NCI-H774 (cell line): ENCODE results near the gene ZDHHC14.

Experiments used
- DNase-seq: peaks from one replicate; lab custom pipeline; 2025; lab: John Stamatoyannopoulos, UW

ZDHHC14 gene

GRCh38 chr6:157668713-157669112 is 287.7 kb downstream of the ZDHHC14 start:
- no peak for DNase-seq

GRCh38 chr6:157669323-157669722 is 288.3 kb downstream of the ZDHHC14 start:
- no peak for DNase-seq

GRCh38 chr6:157669747-157670216 is 288.8 kb downstream of the ZDHHC14 start:
- no peak for DNase-seq

GRCh38 chr6:157670466-157671186 is 289.6 kb downstream of the ZDHHC14 start:
- no peak for DNase-seq

GRCh38 chr6:157672726-157673412 is 291.9 kb downstream of the ZDHHC14 start:
- no peak for DNase-seq

- no peak for DNase-seq
Measured at GRCh38 chr6:157673596-157673995, 292.6 kb downstream of the ZDHHC14 start.

- no peak for DNase-seq
Measured at GRCh38 chr6:157674061-157674460, 293.1 kb downstream of the ZDHHC14 start.

GRCh38 chr6:157675831-157676230 is 294.8 kb downstream of the ZDHHC14 start:
- DNase-seq, result no peak

GRCh38 chr6:157676241-157676640 is 295.3 kb downstream of the ZDHHC14 start:
- no peak for DNase-seq

GRCh38 chr6:157677235-157677634 is 296.2 kb downstream of the ZDHHC14 start:
- no peak for DNase-seq

GRCh38 chr6:157679605-157680580 is 298.9 kb downstream of the ZDHHC14 start:
- no peak for DNase-seq

- DNase-seq, result no peak
Measured at GRCh38 chr6:157681041-157681650, 300.2 kb downstream of the ZDHHC14 start.

GRCh38 chr6:157682856-157683481 is 302.0 kb downstream of the ZDHHC14 start:
- no peak for DNase-seq

GRCh38 chr6:157683707-157684106 is 302.7 kb downstream of the ZDHHC14 start:
- no peak for DNase-seq

- DNase-seq, result no peak
Measured at GRCh38 chr6:157684620-157685299, 303.8 kb downstream of the ZDHHC14 start.

- DNase-seq, result no peak
Measured at GRCh38 chr6:157685596-157686280, 304.7 kb downstream of the ZDHHC14 start.

- DNase-seq, result no peak
Measured at GRCh38 chr6:157688275-157688959, 307.4 kb downstream of the ZDHHC14 start.

GRCh38 chr6:157688960-157689599 is 308.1 kb downstream of the ZDHHC14 start:
- DNase-seq, result peak; percentile 14

- DNase-seq, result no peak
Measured at GRCh38 chr6:157689875-157690274, 308.9 kb downstream of the ZDHHC14 start.
